WERI-Rb-1 (cell line): ENCODE measurements around the gene GRIP2.
A peak's percentile ranks its signal among the peaks of the same experiment; 100 is the strongest.

Experiments used
- DNase-seq: peaks from one replicate; pipeline ENCODE4 v3.0.0-alpha.2; 2020
- H3K27ac ChIP-seq: fragments of 250-450 bp; sonication (Bioruptor Pico); 2 replicates; pipeline ENCODE4 v1.5.1; 2020; ENCODE audit warnings: mild to moderate bottlenecking, moderate library complexity
- H3K27me3 ChIP-seq: fragments of 250-450 bp; sonication (Bioruptor Pico); 2 replicates; pipeline ENCODE4 v1.5.1; 2021; ENCODE audit warnings: mild to moderate bottlenecking, low read depth, moderate library complexity; ENCODE audit not compliant: insufficient read depth, severe bottlenecking
- H3K36me3 ChIP-seq: fragments of 250-450 bp; sonication (Bioruptor Pico); 2 replicates; pipeline ENCODE4 v1.5.1; 2020; ENCODE audit warnings: mild to moderate bottlenecking, moderate library complexity
- H3K4me3 ChIP-seq: 2 replicates; pipeline ENCODE4 v1.5.1; 2011; ENCODE audit warnings: low read depth, mild to moderate bottlenecking, control low read depth, low read length
- H3K9me3 ChIP-seq: fragments of 250-450 bp; sonication (Bioruptor Pico); 2 replicates; pipeline ENCODE4 v1.5.1; 2021; ENCODE audit warnings: mild to moderate bottlenecking, moderate library complexity; ENCODE audit not compliant: severe bottlenecking
- CTCF ChIP-seq: IDR thresholded peaks from 2 replicates; pipeline ENCODE4 v1.5.1; 2011; ENCODE audit warnings: low read depth, mild to moderate bottlenecking, control low read depth, inconsistent platforms, low read length

The GRIP2 gene

GRCh38 chr3:14511623-14512280, 28.4 kb downstream of the GRIP2 start:
- DNase-seq, result peak; percentile 4
- TF ChIP-seq CTCF, result no peak
- no peaks in the 10 kb centered on the region for H3K27me3 ChIP-seq
- no peaks in the 10 kb centered on the region for H3K36me3 ChIP-seq
- H3K27ac ChIP-seq, result no peak overlapping the region
- no peaks in the 10 kb centered on the region for H3K9me3 ChIP-seq
- no peak overlapping the region for H3K4me3 ChIP-seq

- Histone ChIP-seq H3K9me3 (no peaks in the 10 kb centered on the region), H3K27ac (no peak overlapping the region), H3K36me3 (no peaks in the 10 kb centered on the region), H3K4me3 (no peak overlapping the region), H3K27me3 (no peaks in the 10 kb centered on the region)
- TF ChIP-seq CTCF, result no peak
- peak; percentile 4 for DNase-seq
Observed at GRCh38 chr3:14510838-14511622, 29.1 kb downstream of the GRIP2 start.

GRCh38 chr3:14509796-14510100, 30.4 kb downstream of the GRIP2 start:
- no peak for TF ChIP-seq CTCF
- Histone ChIP-seq H3K27ac (no peak overlapping the region), H3K9me3 (no peaks in the 10 kb centered on the region), H3K4me3 (no peak overlapping the region), H3K27me3 (no peaks in the 10 kb centered on the region), H3K36me3 (no peaks in the 10 kb centered on the region)
- no peak for DNase-seq

GRCh38 chr3:14508966-14509795, 31.0 kb downstream of the GRIP2 start:
- TF ChIP-seq CTCF, result peak; percentile 96
- no peak overlapping the region for H3K27ac ChIP-seq
- no peaks in the 10 kb centered on the region for H3K27me3 ChIP-seq
- no peak overlapping the region for H3K4me3 ChIP-seq
- H3K36me3 ChIP-seq, result no peaks in the 10 kb centered on the region
- H3K9me3 ChIP-seq, result no peaks in the 10 kb centered on the region
- DNase-seq, result peak; percentile 86

GRCh38 chr3:14508505-14508819, 31.7 kb downstream of the GRIP2 start:
- no peak for TF ChIP-seq CTCF
- Histone ChIP-seq H3K27me3 (no peaks in the 10 kb centered on the region), H3K4me3 (no peak overlapping the region), H3K27ac (no peak overlapping the region), H3K9me3 (no peaks in the 10 kb centered on the region), H3K36me3 (no peaks in the 10 kb centered on the region)
- no peak for DNase-seq
